Thoracic aorta (tissue), 2 donors: ENCODE measurements around the gene CCDC197. TPM values are rescaled to one million over a fixed set of nuclear protein-coding genes. Genes with fewer than 3 reads are reported as not detected.

ENCODE experiments used
- ATAC-seq: fragments of 150-250 bp; one replicate; pipeline ENCODE4 v1.8.0; 2017; ENCODE audit warnings: low read depth; ENCODE audit not compliant: insufficient number of reproducible peaks, low FRiP score
- DNase-seq: peaks from one replicate; pipeline ENCODE4 v3.0.0-alpha.2; 2020; ENCODE audit warnings: low spot score
- H3K27ac ChIP-seq, 2 donors: fragments of 200-600 bp; sonication (generic); 1 replicate in 1 of 2; 2 replicates in 1 of 2; pipeline ENCODE4 v1.5.1; 2016; ENCODE audit warnings: mild to moderate bottlenecking in 2 of 2, moderate library complexity in 2 of 2
- H3K27me3 ChIP-seq: fragments of 200-600 bp; sonication (generic); replicated peaks from 2 replicates; pipeline ENCODE4 v1.6.0; 2016; ENCODE audit warnings: mild to moderate bottlenecking; ENCODE audit not compliant: insufficient read depth
- H3K36me3 ChIP-seq: fragments of 200-600 bp; sonication (generic); one replicate; pipeline ENCODE4 v1.5.1; 2016
- H3K4me1 ChIP-seq, 2 donors: fragments of 200-600 bp; sonication (generic); 1 replicate in 1 of 2; 2 replicates in 1 of 2; pipeline versions ENCODE4 v1.5.1 to v1.6.0; 2016; ENCODE audit warnings: low read depth in 2 of 2, mild to moderate bottlenecking in 1 of 2; ENCODE audit not compliant: control insufficient read depth in 1 of 2
- H3K4me3 ChIP-seq: fragments of 200-600 bp; sonication (generic); 2 replicates; pipeline ENCODE4 v1.5.1; 2016; ENCODE audit warnings: mild to moderate bottlenecking
- H3K9me3 ChIP-seq: fragments of 200-600 bp; sonication (generic); 2 replicates; pipeline ENCODE4 v1.5.1; 2016
- total RNA-seq, 2 donors: library from RNA; depleted of rRNA; stranded (reverse); fragments of >200 nt; gene quantifications; one replicate each; pipeline versions ENCODE4 v1.1.0 to v1.2.3, GENCODE V29; 2016
- TF ChIP-seq, protein P1 (sequence below): fragments of 200-600 bp; sonication (generic); IDR thresholded peaks from one replicate; pipeline ENCODE4 v1.5.1; 2019; ENCODE audit warnings: antibody characterized with exemption

CCDC197 gene
- total RNA-seq, 2 donors from 2014 or later, result not detected

GRCh38 chr14:94016446-94016976, 19.4 kb downstream of the CCDC197 start:
- DNase-seq (no peak), ATAC-seq (no peak)
- no peak overlapping the region for H3K27ac ChIP-seq

GRCh38 chr14:94018308-94018707, 21.2 kb downstream of the CCDC197 start:
- Histone ChIP-seq H3K4me1 (no peaks in the 10 kb centered on the region), H3K27ac (no peak overlapping the region), H3K4me3 (no peak overlapping the region), H3K9me3 (no peaks in the 10 kb centered on the region), H3K36me3 (no peaks in the 10 kb centered on the region), H3K27me3 (no peaks in the 10 kb centered on the region)
- TF ChIP-seq, protein P1, sequence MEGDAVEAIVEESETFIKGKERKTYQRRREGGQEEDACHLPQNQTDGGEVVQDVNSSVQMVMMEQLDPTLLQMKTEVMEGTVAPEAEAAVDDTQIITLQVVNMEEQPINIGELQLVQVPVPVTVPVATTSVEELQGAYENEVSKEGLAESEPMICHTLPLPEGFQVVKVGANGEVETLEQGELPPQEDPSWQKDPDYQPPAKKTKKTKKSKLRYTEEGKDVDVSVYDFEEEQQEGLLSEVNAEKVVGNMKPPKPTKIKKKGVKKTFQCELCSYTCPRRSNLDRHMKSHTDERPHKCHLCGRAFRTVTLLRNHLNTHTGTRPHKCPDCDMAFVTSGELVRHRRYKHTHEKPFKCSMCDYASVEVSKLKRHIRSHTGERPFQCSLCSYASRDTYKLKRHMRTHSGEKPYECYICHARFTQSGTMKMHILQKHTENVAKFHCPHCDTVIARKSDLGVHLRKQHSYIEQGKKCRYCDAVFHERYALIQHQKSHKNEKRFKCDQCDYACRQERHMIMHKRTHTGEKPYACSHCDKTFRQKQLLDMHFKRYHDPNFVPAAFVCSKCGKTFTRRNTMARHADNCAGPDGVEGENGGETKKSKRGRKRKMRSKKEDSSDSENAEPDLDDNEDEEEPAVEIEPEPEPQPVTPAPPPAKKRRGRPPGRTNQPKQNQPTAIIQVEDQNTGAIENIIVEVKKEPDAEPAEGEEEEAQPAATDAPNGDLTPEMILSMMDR, result no peak
- DNase-seq, result no peak
- ATAC-seq, result no peak

More at GRCh38 chr14:94016446-94016976, 19.4 kb downstream of the CCDC197 start:
- no peak overlapping the region for H3K4me3 ChIP-seq
- no peaks in the 10 kb centered on the region for H3K27me3 ChIP-seq
- H3K4me1 ChIP-seq, result no peaks in the 10 kb centered on the region
- H3K9me3 ChIP-seq, result no peaks in the 10 kb centered on the region
- TF ChIP-seq, protein P1, result no peak
- no peaks in the 10 kb centered on the region for H3K36me3 ChIP-seq

- DNase-seq, result no peak
- H3K27ac ChIP-seq, result no peak overlapping the region
- TF ChIP-seq, protein P1, result no peak
- no peaks in the 10 kb centered on the region for H3K9me3 ChIP-seq
- ATAC-seq, result no peak
- no peaks in the 10 kb centered on the region for H3K36me3 ChIP-seq
- H3K27me3 ChIP-seq, result no peaks in the 10 kb centered on the region
- no peak overlapping the region for H3K4me3 ChIP-seq
- no peaks in the 10 kb centered on the region for H3K4me1 ChIP-seq
Measured at GRCh38 chr14:94019329-94019728, 22.2 kb downstream of the CCDC197 start.

- no peaks in the 10 kb centered on the region for H3K27me3 ChIP-seq
- no peak for DNase-seq
- no peaks in the 10 kb centered on the region for H3K36me3 ChIP-seq
- no peaks in the 10 kb centered on the region for H3K4me1 ChIP-seq
- TF ChIP-seq, protein P1, result no peak
- ATAC-seq, result no peak
- no peak overlapping the region for H3K27ac ChIP-seq
- no peaks in the 10 kb centered on the region for H3K9me3 ChIP-seq
- H3K4me3 ChIP-seq, result no peak overlapping the region
Measured at GRCh38 chr14:94020267-94020666, 23.2 kb downstream of the CCDC197 start.

- DNase-seq (no peak), ATAC-seq (no peak)
- Histone ChIP-seq H3K9me3 (no peaks in the 10 kb centered on the region), H3K36me3 (no peaks in the 10 kb centered on the region), H3K27ac (no peak overlapping the region), H3K4me3 (no peak overlapping the region), H3K27me3 (no peaks in the 10 kb centered on the region), H3K4me1 (no peaks in the 10 kb centered on the region)
- TF ChIP-seq, protein P1, result no peak
Measured at GRCh38 chr14:94021001-94021400, 23.9 kb downstream of the CCDC197 start.
